Lung (tissue), 12 donors: ENCODE results near the gene CDKAL1. TPM values are rescaled to one million over a fixed set of nuclear protein-coding genes. Genes with fewer than 3 reads are reported as not detected.
"Not testable (repeated sequence)": the region's sequence is repeated elsewhere in the genome, so short reads cannot be mapped to it uniquely, and the experiment has no call there.

Source experiments
- ATAC-seq: fragments of 200-7000 bp; cut with Tn5 transposase; one replicate; pipeline ENCODE4 v1.9.1; 2020; ENCODE audit warnings: moderate number of reproducible peaks; ENCODE audit not compliant: insufficient read depth, low FRiP score
- DNase-seq, 3 donors: peaks; one replicate each; pipeline ENCODE4 v3.0.0-alpha.2; 2013 to 2017
- H3K27ac ChIP-seq, 2 donors: one replicate each; pipeline ENCODE4 v1.5.1; 2013; ENCODE audit warnings: mild to moderate bottlenecking in 2 of 2, moderate library complexity in 2 of 2, control low read depth in 1 of 2, inconsistent platforms in 1 of 2, low read depth in 1 of 2, low read length in 1 of 2
- H3K27me3 ChIP-seq, 3 donors: one replicate each; pipeline ENCODE4 v1.5.1; 2013; ENCODE audit warnings: low read length in 2 of 3; ENCODE audit not compliant: control insufficient read depth in 3 of 3, insufficient read depth in 3 of 3
- H3K36me3 ChIP-seq, 4 donors: one replicate each; pipeline ENCODE4 v1.5.1; 2013; ENCODE audit warnings: low read length in 4 of 4, mild to moderate bottlenecking in 1 of 4, moderate library complexity in 1 of 4; ENCODE audit not compliant: control insufficient read depth in 4 of 4, insufficient read depth in 4 of 4
- H3K4me1 ChIP-seq, 5 donors: one replicate each; pipeline ENCODE4 v1.5.1; 2013; ENCODE audit warnings: low read length in 5 of 5, mild to moderate bottlenecking in 2 of 5, moderate library complexity in 1 of 5; ENCODE audit not compliant: control insufficient read depth in 5 of 5, insufficient read depth in 5 of 5
- H3K4me3 ChIP-seq: one replicate; pipeline ENCODE4 v1.5.1; 2013; ENCODE audit warnings: mild to moderate bottlenecking, control low read depth, moderate library complexity
- H3K9ac ChIP-seq, 2 donors: one replicate each; pipeline ENCODE4 v1.5.1; 2013; ENCODE audit warnings: low read length in 2 of 2, control low read depth in 1 of 2; ENCODE audit not compliant: insufficient read depth in 1 of 2
- H3K9me3 ChIP-seq, 4 donors: one replicate each; pipeline ENCODE4 v1.5.1; 2013; ENCODE audit warnings: low read length in 3 of 4, mild to moderate bottlenecking in 1 of 4, moderate library complexity in 1 of 4; ENCODE audit not compliant: control insufficient read depth in 4 of 4, insufficient read depth in 3 of 4
- CTCF ChIP-seq: IDR thresholded peaks from 2 replicates; pipeline ENCODE4 v1.5.1; 2012; ENCODE audit warnings: mild to moderate bottlenecking; ENCODE audit errors: control extremely low read depth, extremely low read depth
- WGBS, 2 donors: extraction: QIAGEN DNeasy Blood & Tissue Kit; methylation state at CpG; one replicate each; pipeline ENCODE4 v1.1.7; 2013; 5-methylcytosine and 5-hydroxymethylcytosine counted together
- polyA plus RNA-seq, 2 donors: library from polyadenylated mRNA; stranded (reverse); fragments of 200-250 nt; gene quantifications; one replicate each; pipeline ENCODE4 v1.2.1, GENCODE V29; 2013
- total RNA-seq, 2 donors: library from RNA; depleted of rRNA in 1 of 2; stranded (reverse); fragments of >200 nt in 1 of 2; gene quantifications; one replicate each; pipeline ENCODE4 v1.2.1, GENCODE V29; 2014 to 2021
- donor health status: control.
- donor health status: control.
- donor health status: Bipolar disorder and iron deficiency.
- donor health status: healthy.
- donor health status: DM: yes; HTN: yes; CAD: no.

CDKAL1 gene
- total and polyA plus RNA-seq, 4 donors = 4.0 to 39.0 (median 10.0) TPM

GRCh38 chr6:20498041-20498385 is 36.2 kb upstream of the CDKAL1 start:
- no peak for TF ChIP-seq CTCF
- Histone ChIP-seq H3K36me3 (no peaks in the 10 kb centered on the region), H3K27ac (no peak overlapping the region), H3K4me3 (no peak overlapping the region), H3K9ac (no peak overlapping the region), H3K9me3 (peaks cover 0 to 2% (median 0%) of the 10 kb centered on the region in 4 donors), H3K4me1 (peaks cover 0 to 1% (median 0%) of the 10 kb centered on the region in 5 donors), H3K27me3 (no peaks in the 10 kb centered on the region)
- ATAC-seq = no peak
- no peak for DNase-seq
- 95 to 96% methylated on average over 2 of the region's 2 CpGs for WGBS, 2 donors

GRCh38 chr6:20509212-20509611 is 25.0 kb upstream of the CDKAL1 start:
- H3K9ac ChIP-seq = no peak overlapping the region
- H3K4me1 ChIP-seq = no peaks in the 10 kb centered on the region
- no peaks in the 10 kb centered on the region for H3K36me3 ChIP-seq
- no peak overlapping the region for H3K27ac ChIP-seq
- WGBS, 2 donors = 77 to 87% methylated on average over 2 of the region's 2 CpGs
- no peak for DNase-seq
- no peak for TF ChIP-seq CTCF
- no peak for ATAC-seq
- no peaks in the 10 kb centered on the region for H3K27me3 ChIP-seq
- no peak overlapping the region for H3K4me3 ChIP-seq
- H3K9me3 ChIP-seq = no peaks in the 10 kb centered on the region

- H3K4me1 ChIP-seq = no peaks in the 10 kb centered on the region
- H3K9ac ChIP-seq = no peak overlapping the region
- no peaks in the 10 kb centered on the region for H3K27me3 ChIP-seq
- H3K4me3 ChIP-seq = no peak overlapping the region
- H3K9me3 ChIP-seq = no peaks in the 10 kb centered on the region
- no peaks in the 10 kb centered on the region for H3K36me3 ChIP-seq
- DNase-seq (no peak), ATAC-seq (no peak)
- TF ChIP-seq CTCF = no peak
- WGBS, 2 donors = 78 to 85% methylated on average over 2 of the region's 2 CpGs
- no peak overlapping the region for H3K27ac ChIP-seq
Observed at GRCh38 chr6:20511852-20512251, 22.4 kb upstream of the CDKAL1 start.

- H3K4me3 ChIP-seq, H3K4me1 ChIP-seq, H3K36me3 ChIP-seq, DNase-seq, ATAC-seq, H3K27ac ChIP-seq, H3K9ac ChIP-seq, H3K9me3 ChIP-seq, H3K27me3 ChIP-seq: not testable (repeated sequence)
- 84 to 88% methylated on average over 3 of the region's 3 CpGs for WGBS, 2 donors
Observed at GRCh38 chr6:20525208-20525607, 9.0 kb upstream of the CDKAL1 start.

- not testable (repeated sequence) for H3K4me1 ChIP-seq, H3K27me3 ChIP-seq, H3K27ac ChIP-seq, H3K9ac ChIP-seq, H3K9me3 ChIP-seq, H3K36me3 ChIP-seq, H3K4me3 ChIP-seq
- peak in 2 of 3 donors; percentile 56 to 64 for DNase-seq
- 23 to 30% methylated on average over 5 of the region's 5 CpGs for WGBS, 2 donors
- peak; percentile 72 for ATAC-seq
Observed at GRCh38 chr6:20529086-20529448, 5.2 kb upstream of the CDKAL1 start.
